Cardiac muscle cell (in vitro differentiated cells and primary cell): Measurements from ENCODE around the gene LDHD. TPM values are rescaled to one million over a fixed set of nuclear protein-coding genes. Genes with fewer than 3 reads are reported as not detected.

Source experiments
- DNase-seq, 2 donors: peaks; one replicate each; pipeline versions ENCODE4 v3.0.0 to v3.0.0-alpha.2; 2010 to 2017; ENCODE audit warnings: low read depth in 1 of 2, low spot score in 1 of 2
- H3K27ac ChIP-seq: fragments of 200-600 bp; sonication (generic); 2 replicates; pipeline ENCODE4 v1.5.1; 2016
- H3K27me3 ChIP-seq: fragments of 200-600 bp; sonication (generic); 2 replicates; pipeline ENCODE4 v1.6.0; 2016; ENCODE audit warnings: control low read depth
- H3K36me3 ChIP-seq: fragments of 200-600 bp; sonication (generic); 2 replicates; pipeline ENCODE4 v1.5.1; 2016; ENCODE audit warnings: control low read depth
- H3K4me1 ChIP-seq: fragments of 200-600 bp; sonication (generic); 2 replicates; pipeline ENCODE4 v1.8.1; 2017; ENCODE audit warnings: low read depth, mild to moderate bottlenecking, mixed run types
- H3K4me3 ChIP-seq: fragments of 200-600 bp; sonication (generic); 2 replicates; pipeline ENCODE4 v1.5.1; 2016; ENCODE audit warnings: mild to moderate bottlenecking
- H3K9me3 ChIP-seq: fragments of 200-600 bp; sonication (generic); 2 replicates; pipeline ENCODE4 v1.5.1; 2017; ENCODE audit warnings: low read depth, mild to moderate bottlenecking, control low read depth
- polyA plus RNA-seq: library from polyadenylated mRNA; unstranded; fragments of >200 nt; fragmentation: Nextera tagmentation; extraction: Ambion mirVana; gene quantifications from 2 replicates; pipeline ENCODE4 v1.2.1, GENCODE V29; 2016
- total RNA-seq: library from RNA; depleted of rRNA; stranded (reverse); fragments of >200 nt; gene quantifications from 2 replicates; pipeline ENCODE4 v1.2.3, GENCODE V29; 2016
- TF ChIP-seq, protein P1 (sequence below): IDR thresholded peaks from 2 replicates; pipeline ENCODE4 v1.5.1; 2012; ENCODE audit warnings: low read depth, mild to moderate bottlenecking, low read length

Gene LDHD
- total and polyA plus RNA-seq, 2 experiments from 2014 or later = 6.0 to 12.2 TPM

DNA sequence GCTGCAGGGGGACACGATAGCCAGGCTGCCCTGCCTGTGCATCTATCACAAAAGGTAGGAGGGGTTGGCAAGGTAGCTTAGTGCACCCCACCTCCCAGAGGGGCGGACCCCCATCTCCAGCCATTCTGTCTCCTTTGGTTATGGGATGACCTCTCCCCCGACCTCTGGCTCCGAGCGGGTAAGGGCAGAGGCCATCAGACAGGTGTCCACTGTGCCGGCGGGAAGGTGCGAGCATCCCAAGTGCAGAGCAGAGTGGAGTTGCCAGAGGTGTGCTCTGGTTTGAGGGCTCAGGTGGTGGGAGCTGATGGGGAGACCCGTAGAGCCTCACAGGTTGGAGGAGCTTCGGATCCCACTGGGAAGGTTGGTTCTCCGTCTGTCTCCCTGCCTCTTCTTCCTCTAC lies 11.7 kb downstream of the LDHD start:
- Histone ChIP-seq H3K36me3 (no peaks in the 10 kb centered on the region), H3K27me3 (no peaks in the 10 kb centered on the region), H3K9me3 (no peaks in the 10 kb centered on the region), H3K27ac (no peak overlapping the region), H3K4me3 (no peak overlapping the region), H3K4me1 (peaks cover 6% of the 10 kb centered on the region)
- TF ChIP-seq, protein P1, sequence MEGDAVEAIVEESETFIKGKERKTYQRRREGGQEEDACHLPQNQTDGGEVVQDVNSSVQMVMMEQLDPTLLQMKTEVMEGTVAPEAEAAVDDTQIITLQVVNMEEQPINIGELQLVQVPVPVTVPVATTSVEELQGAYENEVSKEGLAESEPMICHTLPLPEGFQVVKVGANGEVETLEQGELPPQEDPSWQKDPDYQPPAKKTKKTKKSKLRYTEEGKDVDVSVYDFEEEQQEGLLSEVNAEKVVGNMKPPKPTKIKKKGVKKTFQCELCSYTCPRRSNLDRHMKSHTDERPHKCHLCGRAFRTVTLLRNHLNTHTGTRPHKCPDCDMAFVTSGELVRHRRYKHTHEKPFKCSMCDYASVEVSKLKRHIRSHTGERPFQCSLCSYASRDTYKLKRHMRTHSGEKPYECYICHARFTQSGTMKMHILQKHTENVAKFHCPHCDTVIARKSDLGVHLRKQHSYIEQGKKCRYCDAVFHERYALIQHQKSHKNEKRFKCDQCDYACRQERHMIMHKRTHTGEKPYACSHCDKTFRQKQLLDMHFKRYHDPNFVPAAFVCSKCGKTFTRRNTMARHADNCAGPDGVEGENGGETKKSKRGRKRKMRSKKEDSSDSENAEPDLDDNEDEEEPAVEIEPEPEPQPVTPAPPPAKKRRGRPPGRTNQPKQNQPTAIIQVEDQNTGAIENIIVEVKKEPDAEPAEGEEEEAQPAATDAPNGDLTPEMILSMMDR = no peak
- DNase-seq = no peak

DNA sequence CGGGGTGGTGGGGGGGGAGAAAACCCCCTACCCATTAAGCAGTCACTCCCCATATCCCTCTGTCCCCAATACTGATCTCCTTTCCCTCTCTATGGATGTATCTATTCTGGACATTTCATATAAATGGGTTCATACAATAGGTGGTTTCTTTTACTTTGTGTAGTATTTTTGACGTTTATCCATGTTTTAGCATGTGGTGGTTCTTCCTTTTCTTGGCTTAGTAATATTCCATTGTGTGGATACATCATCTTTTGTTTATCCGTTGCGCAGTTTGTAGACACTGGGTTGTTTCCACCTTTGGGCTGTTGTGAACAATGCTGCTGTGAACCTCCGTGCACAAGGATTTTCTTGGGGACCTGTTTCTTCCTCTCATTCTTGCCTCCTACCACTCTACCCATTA lies 12.6 kb downstream of the LDHD start:
- H3K36me3 ChIP-seq = no peaks in the 10 kb centered on the region
- H3K4me1 ChIP-seq = no peaks in the 10 kb centered on the region
- H3K4me3 ChIP-seq = no peak overlapping the region
- no peak overlapping the region for H3K27ac ChIP-seq
- TF ChIP-seq, protein P1 = no peak
- H3K9me3 ChIP-seq = no peaks in the 10 kb centered on the region
- DNase-seq = no peak
- no peaks in the 10 kb centered on the region for H3K27me3 ChIP-seq

- H3K27me3 ChIP-seq = no peaks in the 10 kb centered on the region
- DNase-seq = no peak
- no peaks in the 10 kb centered on the region for H3K9me3 ChIP-seq
- no peaks in the 10 kb centered on the region for H3K36me3 ChIP-seq
- no peak overlapping the region for H3K4me3 ChIP-seq
- TF ChIP-seq, protein P1 = no peak
- no peaks in the 10 kb centered on the region for H3K4me1 ChIP-seq
- H3K27ac ChIP-seq = no peak overlapping the region
Measured at GRCh38 chr16:75102595-75102994, 14.0 kb downstream of the LDHD start.

DNA sequence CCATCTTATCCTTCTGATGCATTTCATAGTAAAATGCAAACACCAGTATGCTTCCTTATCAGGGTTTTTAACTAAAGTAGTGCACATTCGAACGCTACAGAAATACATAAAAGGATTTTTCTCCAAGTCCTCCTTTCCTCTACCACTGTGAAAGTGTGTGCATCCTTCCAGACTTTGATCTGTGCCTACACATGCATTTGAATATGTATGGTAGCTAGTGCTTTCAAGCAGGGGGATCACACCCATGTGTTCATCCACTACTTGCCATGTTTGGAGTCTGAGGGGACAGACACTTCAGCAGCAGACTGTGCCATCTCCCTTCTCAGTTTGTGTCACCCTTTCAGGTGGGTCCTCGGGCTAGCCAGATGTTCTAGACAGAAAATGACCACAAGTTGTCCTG lies 14.9 kb downstream of the LDHD start:
- DNase-seq = no peak
- Histone ChIP-seq H3K9me3 (no peaks in the 10 kb centered on the region), H3K36me3 (no peaks in the 10 kb centered on the region), H3K4me3 (no peak overlapping the region), H3K4me1 (no peaks in the 10 kb centered on the region), H3K27ac (no peak overlapping the region), H3K27me3 (no peaks in the 10 kb centered on the region)
- TF ChIP-seq, protein P1 = no peak

- no peak for DNase-seq
- Histone ChIP-seq H3K9me3 (no peaks in the 10 kb centered on the region), H3K27ac (no peak overlapping the region), H3K4me1 (no peaks in the 10 kb centered on the region), H3K36me3 (no peaks in the 10 kb centered on the region), H3K27me3 (no peaks in the 10 kb centered on the region), H3K4me3 (no peak overlapping the region)
- TF ChIP-seq, protein P1 = no peak
Measured at GRCh38 chr16:75100603-75100990, 16.0 kb downstream of the LDHD start.
